Astrocyte (in vitro differentiated cells and primary cell): ENCODE measurements around the gene CAPRIN1. TPM values are rescaled to one million over a fixed set of nuclear protein-coding genes. Genes with fewer than 3 reads are reported as not detected.

Experiments used
- DNase-seq: peaks from one replicate; pipeline ENCODE4 v3.0.0-alpha.2; 2010; ENCODE audit warnings: low read depth
- FAIRE-seq: peaks from 2 replicates; lab custom pipeline; 2011; peaks lifted over from hg19 to GRCh38; lab: Jason Lieb, UNC
- H2AFZ ChIP-seq: 2 replicates; pipeline ENCODE4 v1.6.0; 2012; ENCODE audit warnings: low read depth, low read length, inconsistent platforms
- H3K27ac ChIP-seq: 2 replicates; pipeline ENCODE4 v1.5.1; 2011; ENCODE audit warnings: low read depth, low read length, inconsistent platforms
- H3K27me3 ChIP-seq: 2 replicates; pipeline ENCODE4 v1.6.0; 2011; ENCODE audit warnings: low read length, inconsistent platforms; ENCODE audit not compliant: insufficient read depth
- H3K36me3 ChIP-seq: 2 replicates; pipeline ENCODE4 v1.5.1; 2011; ENCODE audit warnings: low read length, inconsistent platforms; ENCODE audit not compliant: insufficient read depth
- H3K4me1 ChIP-seq: 2 replicates; pipeline ENCODE4 v1.5.1; 2011; ENCODE audit warnings: low read length, inconsistent platforms; ENCODE audit not compliant: insufficient read depth
- H3K4me2 ChIP-seq: 2 replicates; pipeline ENCODE4 v1.6.0; 2012; ENCODE audit warnings: low read length, inconsistent platforms
- H3K4me3 ChIP-seq: 2 replicates; pipeline ENCODE4 v1.5.1; 2011; ENCODE audit warnings: low read depth, mild to moderate bottlenecking, low read length, inconsistent platforms; ENCODE audit not compliant: insufficient read depth
- H3K79me2 ChIP-seq: 2 replicates; pipeline ENCODE4 v1.6.0; 2012; ENCODE audit warnings: mild to moderate bottlenecking, low read length, inconsistent platforms; ENCODE audit not compliant: insufficient read depth
- H3K9ac ChIP-seq: 2 replicates; pipeline ENCODE4 v1.6.0; 2012; ENCODE audit warnings: mild to moderate bottlenecking, low read length, inconsistent platforms
- H3K9me3 ChIP-seq: 2 replicates; pipeline ENCODE4 v1.5.1; 2012; ENCODE audit warnings: low read depth, mild to moderate bottlenecking, low read length, inconsistent platforms; ENCODE audit not compliant: insufficient read depth
- H4K20me1 ChIP-seq: 2 replicates; pipeline ENCODE4 v1.6.0; 2012; ENCODE audit warnings: low read length, inconsistent platforms; ENCODE audit not compliant: insufficient read depth
- H3K27ac Mint-ChIP-seq: one replicate; pipeline ENCODE4 v1.8.0; 2021; ENCODE audit warnings: mild to moderate bottlenecking, mixed read lengths; ENCODE audit not compliant: unreplicated experiment
- H3K27me3 Mint-ChIP-seq: one replicate; pipeline ENCODE4 v1.8.0; 2021; ENCODE audit warnings: low read depth, mixed read lengths; ENCODE audit not compliant: unreplicated experiment
- H3K36me3 Mint-ChIP-seq: one replicate; pipeline ENCODE4 v1.8.0; 2021; ENCODE audit warnings: low read depth, mixed read lengths; ENCODE audit not compliant: unreplicated experiment
- H3K4me1 Mint-ChIP-seq: one replicate; pipeline ENCODE4 v1.8.0; 2021; ENCODE audit warnings: low read depth, mixed read lengths; ENCODE audit not compliant: unreplicated experiment
- H3K4me3 Mint-ChIP-seq: one replicate; pipeline ENCODE4 v1.8.0; 2021; ENCODE audit warnings: mild to moderate bottlenecking, moderate library complexity, mixed read lengths; ENCODE audit not compliant: unreplicated experiment
- H3K9me3 Mint-ChIP-seq: one replicate; pipeline ENCODE4 v1.8.0; 2021; ENCODE audit warnings: mild to moderate bottlenecking, mixed read lengths; ENCODE audit not compliant: unreplicated experiment
- CTCF ChIP-seq: IDR thresholded peaks from 2 replicates; pipeline ENCODE4 v1.5.1; 2011; ENCODE audit warnings: low read depth, mild to moderate bottlenecking, inconsistent platforms, low read length, moderate library complexity; ENCODE audit not compliant: insufficient read depth
- EZH2 ChIP-seq: IDR thresholded peaks from 2 replicates; pipeline ENCODE4 v1.6.1; 2012; ENCODE audit warnings: mild to moderate bottlenecking, low read length, inconsistent platforms; ENCODE audit not compliant: insufficient read depth
- total RNA-seq: library from RNA; stranded (reverse); gene quantifications from 2 replicates; pipeline ENCODE4 v1.2.1, GENCODE V29; 2021

CAPRIN1 gene
- total RNA-seq, 1 donor from 2014 or later = 309 TPM

GRCh38 chr11:34036456-34036855 is 15.1 kb upstream of the CAPRIN1 start:
- no peaks in the 10 kb centered on the region for H4K20me1 ChIP-seq
- no peaks in the 10 kb centered on the region for H3K4me1 ChIP-seq
- H3K27me3 ChIP-seq = no peaks in the 10 kb centered on the region
- no peaks in the 10 kb centered on the region for H3K36me3 ChIP-seq
- FAIRE-seq = no peak
- peak; percentile 9 for DNase-seq
- Mint-ChIP-seq H3K27ac (no peak overlapping the region), H3K9me3 (no peaks in the 10 kb centered on the region), H3K27me3 (peaks cover 8% of the 10 kb centered on the region), H3K4me1 (no peaks in the 10 kb centered on the region), H3K36me3 (no peaks in the 10 kb centered on the region), H3K4me3 (no peak overlapping the region)
- TF ChIP-seq CTCF (no peak), EZH2 (no peak)
- no peaks in the 10 kb centered on the region for H3K79me2 ChIP-seq
- H3K4me2 ChIP-seq = no peak overlapping the region
- H3K4me3 ChIP-seq = no peak overlapping the region
- H3K27ac ChIP-seq = no peak overlapping the region
- no peak overlapping the region for H3K9ac ChIP-seq
- no peaks in the 10 kb centered on the region for H3K9me3 ChIP-seq
- no peak overlapping the region for H2AFZ ChIP-seq

GRCh38 chr11:34037016-34037415 is 14.5 kb upstream of the CAPRIN1 start:
- Histone ChIP-seq H3K4me1 (no peaks in the 10 kb centered on the region), H3K9me3 (no peaks in the 10 kb centered on the region), H3K79me2 (no peaks in the 10 kb centered on the region), H3K4me2 (no peak overlapping the region), H3K36me3 (no peaks in the 10 kb centered on the region), H3K27ac (no peak overlapping the region), H3K4me3 (no peak overlapping the region), H4K20me1 (no peaks in the 10 kb centered on the region), H2AFZ (no peak overlapping the region), H3K27me3 (no peaks in the 10 kb centered on the region), H3K9ac (no peak overlapping the region)
- TF ChIP-seq EZH2 (no peak), CTCF (no peak)
- DNase-seq (no peak), FAIRE-seq (no peak)
- H3K9me3 Mint-ChIP-seq = no peaks in the 10 kb centered on the region
- no peaks in the 10 kb centered on the region for H3K36me3 Mint-ChIP-seq
- no peak overlapping the region for H3K4me3 Mint-ChIP-seq
- no peaks in the 10 kb centered on the region for H3K4me1 Mint-ChIP-seq
- peaks cover 8% of the 10 kb centered on the region for H3K27me3 Mint-ChIP-seq
- H3K27ac Mint-ChIP-seq = no peak overlapping the region

GRCh38 chr11:34040571-34040970 is 11.0 kb upstream of the CAPRIN1 start:
- DNase-seq (no peak), FAIRE-seq (no peak)
- H3K27me3 ChIP-seq = no peaks in the 10 kb centered on the region
- no peak overlapping the region for H3K4me2 ChIP-seq
- Mint-ChIP-seq H3K4me3 (no peak overlapping the region), H3K36me3 (peaks cover 2% of the 10 kb centered on the region), H3K9me3 (no peaks in the 10 kb centered on the region), H3K27ac (no peak overlapping the region), H3K4me1 (peaks cover 4% of the 10 kb centered on the region), H3K27me3 (peaks cover 3% of the 10 kb centered on the region)
- no peaks in the 10 kb centered on the region for H3K9me3 ChIP-seq
- H3K4me1 ChIP-seq = peaks cover 4% of the 10 kb centered on the region
- TF ChIP-seq CTCF = no peak
- no peak for TF ChIP-seq EZH2
- no peak overlapping the region for H2AFZ ChIP-seq
- no peak overlapping the region for H3K27ac ChIP-seq
- H4K20me1 ChIP-seq = no peaks in the 10 kb centered on the region
- no peak overlapping the region for H3K9ac ChIP-seq
- H3K36me3 ChIP-seq = no peaks in the 10 kb centered on the region
- H3K4me3 ChIP-seq = no peak overlapping the region
- H3K79me2 ChIP-seq = no peaks in the 10 kb centered on the region
